Panc1 (cell line): ENCODE results near the gene ABHD4. TPM values are rescaled to one million over a fixed set of nuclear protein-coding genes. Genes with fewer than 3 reads are reported as not detected.

Experiments
- ATAC-seq: fragments of 200-7000 bp; cut with Tn5 transposase; 2 replicates; pipeline ENCODE4 v1.9.1; 2020; ENCODE audit warnings: mild to moderate bottlenecking, moderate library complexity
- Bru-seq: library from RNA; stranded (reverse); fragments of 400-500 nt; gene quantifications from one replicate; lab custom pipeline; 2021; lab: Mats Ljungman, UMichigan
- BruChase-seq, 2 experiments: library from RNA; stranded (reverse); fragments of 400-500 nt; gene quantifications; one replicate each; lab custom pipeline; 2021; lab: Mats Ljungman, UMichigan
- BruUV-seq: library from RNA; stranded (reverse); fragments of 400-500 nt; replicated peaks from 2 replicates; lab custom pipeline; 2021; lab: Mats Ljungman, UMichigan
- CTCF ChIA-PET: fragments of 300-600 bp; sonication (Branson Sonifier 250); formaldehyde crosslinking; loops from one replicate; lab custom pipeline; 2022; ENCODE audit warnings: antibody characterized with exemption; lab: Charles Lee
- POLR2A ChIA-PET: fragments of 300-600 bp; sonication (Branson Sonifier 250); formaldehyde crosslinking; loops from one replicate; lab custom pipeline; 2022; ENCODE audit warnings: antibody characterized with exemption; lab: Charles Lee
- DNase-seq: peaks from one replicate; pipeline ENCODE4 v3.0.0-alpha.2; 2010; ENCODE audit warnings: low read depth, low spot score
- H3K27ac ChIP-seq: 2 replicates; pipeline ENCODE4 v1.5.1; 2011; ENCODE audit warnings: mild to moderate bottlenecking, low read length, inconsistent platforms
- H3K27me3 ChIP-seq: fragments of 200-500 bp; sonication (Bioruptor generic); 2 replicates; pipeline ENCODE4 v1.6.0; 2014; ENCODE audit warnings: low read length, inconsistent platforms; ENCODE audit not compliant: control insufficient read depth, insufficient read depth
- H3K36me3 ChIP-seq: fragments of 200-500 bp; sonication (Bioruptor generic); 2 replicates; pipeline ENCODE4 v1.5.1; 2014; ENCODE audit warnings: inconsistent platforms, mild to moderate bottlenecking, low read length, moderate library complexity; ENCODE audit not compliant: control insufficient read depth, insufficient read depth
- H3K4me1 ChIP-seq: 2 replicates; pipeline ENCODE4 v1.5.1; 2011; ENCODE audit warnings: inconsistent platforms, mild to moderate bottlenecking, low read length, moderate library complexity; ENCODE audit not compliant: control insufficient read depth, insufficient read depth
- H3K4me3 ChIP-seq, 2 experiments: 2 replicates each; pipeline ENCODE4 v1.5.1; 2011 to 2012; ENCODE audit warnings: low read depth in 2 of 2, low read length in 2 of 2, mild to moderate bottlenecking in 2 of 2, inconsistent platforms in 1 of 2, moderate library complexity in 1 of 2
- H3K9me3 ChIP-seq: fragments of 200-500 bp; sonication (Bioruptor generic); 2 replicates; pipeline ENCODE4 v1.5.1; 2014; ENCODE audit warnings: low read depth, mild to moderate bottlenecking, inconsistent platforms, low read length, moderate library complexity; ENCODE audit not compliant: control insufficient read depth, insufficient read depth
- POLR2AphosphoS5 ChIP-seq: IDR thresholded peaks from 2 replicates; pipeline ENCODE4 v1.6.1; 2012; ENCODE audit warnings: mild to moderate bottlenecking, low read depth, low read length, moderate library complexity
- SIN3A ChIP-seq: IDR thresholded peaks from 2 replicates; pipeline ENCODE4 v1.6.1; 2012; ENCODE audit warnings: low read depth, mild to moderate bottlenecking, low read length, moderate library complexity, borderline replicate concordance; ENCODE audit not compliant: insufficient read depth
- TCF7L2 ChIP-seq: IDR thresholded peaks from 2 replicates; pipeline ENCODE4 v1.6.1; 2011; ENCODE audit warnings: mild to moderate bottlenecking, low read depth, low read length, inconsistent platforms
- in situ Hi-C: cut with HindIII; loops from 2 replicates; pipeline ENCODE4 v1.10.0; 2016; ENCODE audit warnings: low sequenced_read_pairs, low pct_unique_long_range_greater_than_20kb
- intact Hi-C: fragments of 100-400 bp; cut with micrococcal nuclease; formaldehyde crosslinking; loops from one replicate; pipeline ENCODE4 v1.10.0; 2022; ENCODE audit not compliant: unreplicated experiment
- long read RNA-seq: library from polyadenylated mRNA; unstranded; transcript quantifications from one replicate; pipeline ENCODE4 v2.0.0, GENCODE V29; 2021; ENCODE audit not compliant: unreplicated experiment
- polyA plus RNA-seq: library from polyadenylated mRNA; unstranded; fragments of >200 nt; gene quantifications from one replicate; pipeline ENCODE4 v1.2.1, GENCODE V29; 2012; ENCODE audit warnings: missing spikeins; ENCODE audit not compliant: insufficient read length
- total RNA-seq: library from RNA; stranded (reverse); gene quantifications from one replicate; pipeline ENCODE4 v1.2.1, GENCODE V29; 2021; ENCODE audit not compliant: unreplicated experiment
- TF ChIP-seq, protein P1 (sequence below): fragments of 450-650 bp; IDR thresholded peaks from 2 replicates; pipeline ENCODE4 v1.5.1; 2017; ENCODE audit warnings: mild to moderate bottlenecking
- TF ChIP-seq, protein P2 (sequence below), 2 experiments: IDR thresholded peaks; 2 replicates each; pipeline ENCODE4 v1.6.1; 2011 to 2012; ENCODE audit warnings: low read depth in 2 of 2, control low read depth in 1 of 2, low read length in 1 of 2, mild to moderate bottlenecking in 1 of 2, moderate library complexity in 1 of 2; ENCODE audit not compliant: insufficient read depth in 1 of 2

ABHD4 gene, protein sequence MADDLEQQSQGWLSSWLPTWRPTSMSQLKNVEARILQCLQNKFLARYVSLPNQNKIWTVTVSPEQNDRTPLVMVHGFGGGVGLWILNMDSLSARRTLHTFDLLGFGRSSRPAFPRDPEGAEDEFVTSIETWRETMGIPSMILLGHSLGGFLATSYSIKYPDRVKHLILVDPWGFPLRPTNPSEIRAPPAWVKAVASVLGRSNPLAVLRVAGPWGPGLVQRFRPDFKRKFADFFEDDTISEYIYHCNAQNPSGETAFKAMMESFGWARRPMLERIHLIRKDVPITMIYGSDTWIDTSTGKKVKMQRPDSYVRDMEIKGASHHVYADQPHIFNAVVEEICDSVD
- 5.1 TPM for total RNA-seq
- polyA plus RNA-seq, result 3.1 TPM
- percentile 46 among the genes with signal in this experiment for Bru-seq, nascent RNA
- percentile 42 among the genes with signal in this experiment for BruChase-seq, experiment 1, labeled RNA remaining after a 2-hour chase
- BruChase-seq, experiment 2, labeled RNA remaining after a 6-hour chase, result percentile 44 among the genes with signal in this experiment
- long read RNA-seq, transcript ABHD4-203 (7 exons, 3,366 nt), result major isoform, 6 of 9 reads
- long read RNA-seq, partial matches to known transcripts, result 1 of 9 reads
- long read RNA-seq, other reads (novel, unspliced or antisense), result 2 of 9 reads

DNA sequence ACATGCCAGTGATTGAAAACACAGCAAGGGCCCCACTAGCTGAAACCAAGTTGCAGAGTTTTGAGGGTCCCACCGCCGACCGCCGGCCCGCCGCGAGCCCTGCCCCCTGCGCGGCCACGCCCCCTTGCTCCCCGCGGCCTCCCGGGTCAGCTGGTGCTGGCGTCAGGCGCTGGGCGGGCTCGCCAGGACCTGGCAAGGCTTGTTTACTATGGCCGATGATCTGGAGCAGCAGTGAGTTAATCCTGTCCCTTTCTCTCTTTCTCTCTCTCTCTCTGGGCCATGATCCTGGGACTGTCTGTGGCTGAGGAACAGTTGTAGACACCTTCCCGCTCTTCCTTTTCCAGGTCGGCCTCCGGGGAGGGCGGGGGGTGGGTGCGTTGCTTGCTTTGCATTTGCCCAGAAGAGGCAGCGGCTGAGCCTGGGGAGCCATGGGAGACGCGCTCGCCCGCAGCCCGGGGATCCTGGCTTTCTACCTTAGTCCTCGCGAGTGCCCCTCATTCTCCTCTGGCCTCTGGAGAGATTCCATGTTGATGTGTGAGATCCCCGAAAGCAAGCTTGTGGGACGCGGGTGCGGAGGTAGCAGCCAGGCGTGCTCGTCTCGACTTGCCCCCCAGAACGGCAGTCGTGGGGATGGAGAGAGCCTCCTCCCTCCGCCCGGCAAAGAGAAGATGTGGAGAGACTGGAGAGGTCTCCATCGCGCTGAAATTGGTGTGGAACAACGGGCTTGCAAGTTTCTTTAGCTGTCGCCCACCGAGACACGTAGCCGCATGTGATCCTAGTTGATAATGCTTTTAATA is at the start of gene ABHD4:
Gene ABHD4 (plus strand): TSS at position 202 of the 797 bp plus-strand sequence. CDS start 7 bp downstream, at position 209.
- BruUV-seq, result TSS peak; percentile 76
- Histone ChIP-seq H3K27ac (peak within 1 kb of the TSS; percentile 48), H3K4me1 (peaks cover 6% of the 10 kb centered on the region; the same call in 1 of the 2 replicates), H3K27me3 (no peaks in the 10 kb centered on the region), H3K36me3 (no peaks in the 10 kb centered on the region; the same call in 1 of the 2 replicates), H3K9me3 (no peaks in the 10 kb centered on the region), H3K4me3 (peak within 1 kb of the TSS; percentile 68 to 80)
- intact Hi-C loops (no loop called here), in situ Hi-C loops (no loop called here)
- TF ChIP-seq POLR2AphosphoS5 (no peak), TCF7L2 (no peak), SIN3A (no peak)
- TF ChIP-seq, protein P1, sequence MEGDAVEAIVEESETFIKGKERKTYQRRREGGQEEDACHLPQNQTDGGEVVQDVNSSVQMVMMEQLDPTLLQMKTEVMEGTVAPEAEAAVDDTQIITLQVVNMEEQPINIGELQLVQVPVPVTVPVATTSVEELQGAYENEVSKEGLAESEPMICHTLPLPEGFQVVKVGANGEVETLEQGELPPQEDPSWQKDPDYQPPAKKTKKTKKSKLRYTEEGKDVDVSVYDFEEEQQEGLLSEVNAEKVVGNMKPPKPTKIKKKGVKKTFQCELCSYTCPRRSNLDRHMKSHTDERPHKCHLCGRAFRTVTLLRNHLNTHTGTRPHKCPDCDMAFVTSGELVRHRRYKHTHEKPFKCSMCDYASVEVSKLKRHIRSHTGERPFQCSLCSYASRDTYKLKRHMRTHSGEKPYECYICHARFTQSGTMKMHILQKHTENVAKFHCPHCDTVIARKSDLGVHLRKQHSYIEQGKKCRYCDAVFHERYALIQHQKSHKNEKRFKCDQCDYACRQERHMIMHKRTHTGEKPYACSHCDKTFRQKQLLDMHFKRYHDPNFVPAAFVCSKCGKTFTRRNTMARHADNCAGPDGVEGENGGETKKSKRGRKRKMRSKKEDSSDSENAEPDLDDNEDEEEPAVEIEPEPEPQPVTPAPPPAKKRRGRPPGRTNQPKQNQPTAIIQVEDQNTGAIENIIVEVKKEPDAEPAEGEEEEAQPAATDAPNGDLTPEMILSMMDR, result no peak
- TF ChIP-seq, protein P2, sequence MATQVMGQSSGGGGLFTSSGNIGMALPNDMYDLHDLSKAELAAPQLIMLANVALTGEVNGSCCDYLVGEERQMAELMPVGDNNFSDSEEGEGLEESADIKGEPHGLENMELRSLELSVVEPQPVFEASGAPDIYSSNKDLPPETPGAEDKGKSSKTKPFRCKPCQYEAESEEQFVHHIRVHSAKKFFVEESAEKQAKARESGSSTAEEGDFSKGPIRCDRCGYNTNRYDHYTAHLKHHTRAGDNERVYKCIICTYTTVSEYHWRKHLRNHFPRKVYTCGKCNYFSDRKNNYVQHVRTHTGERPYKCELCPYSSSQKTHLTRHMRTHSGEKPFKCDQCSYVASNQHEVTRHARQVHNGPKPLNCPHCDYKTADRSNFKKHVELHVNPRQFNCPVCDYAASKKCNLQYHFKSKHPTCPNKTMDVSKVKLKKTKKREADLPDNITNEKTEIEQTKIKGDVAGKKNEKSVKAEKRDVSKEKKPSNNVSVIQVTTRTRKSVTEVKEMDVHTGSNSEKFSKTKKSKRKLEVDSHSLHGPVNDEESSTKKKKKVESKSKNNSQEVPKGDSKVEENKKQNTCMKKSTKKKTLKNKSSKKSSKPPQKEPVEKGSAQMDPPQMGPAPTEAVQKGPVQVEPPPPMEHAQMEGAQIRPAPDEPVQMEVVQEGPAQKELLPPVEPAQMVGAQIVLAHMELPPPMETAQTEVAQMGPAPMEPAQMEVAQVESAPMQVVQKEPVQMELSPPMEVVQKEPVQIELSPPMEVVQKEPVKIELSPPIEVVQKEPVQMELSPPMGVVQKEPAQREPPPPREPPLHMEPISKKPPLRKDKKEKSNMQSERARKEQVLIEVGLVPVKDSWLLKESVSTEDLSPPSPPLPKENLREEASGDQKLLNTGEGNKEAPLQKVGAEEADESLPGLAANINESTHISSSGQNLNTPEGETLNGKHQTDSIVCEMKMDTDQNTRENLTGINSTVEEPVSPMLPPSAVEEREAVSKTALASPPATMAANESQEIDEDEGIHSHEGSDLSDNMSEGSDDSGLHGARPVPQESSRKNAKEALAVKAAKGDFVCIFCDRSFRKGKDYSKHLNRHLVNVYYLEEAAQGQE (IDR thresholded peaks at IDR 0.05; ENCODE audit: insufficient read depth in 1 of 2, low read depth in 2 of 2, low read length in 1 of 2), result no peak
- ChIA-PET POLR2A (interaction anchor here (0.6 to 3.6 kb wide), 2 partner anchors 9 to 957 kb away, joined by 4 to 14 read pairs; partner anchors contain the start of gene DAD1), CTCF (interaction anchor here (0.6 to 1.6 kb wide), 3 partner anchors 28 to 221 kb away, joined by 3 to 6 read pairs (median 3); no protein-coding TSS in a partner anchor)
- ATAC-seq (peak; percentile 97), DNase-seq (no peak)

DNA sequence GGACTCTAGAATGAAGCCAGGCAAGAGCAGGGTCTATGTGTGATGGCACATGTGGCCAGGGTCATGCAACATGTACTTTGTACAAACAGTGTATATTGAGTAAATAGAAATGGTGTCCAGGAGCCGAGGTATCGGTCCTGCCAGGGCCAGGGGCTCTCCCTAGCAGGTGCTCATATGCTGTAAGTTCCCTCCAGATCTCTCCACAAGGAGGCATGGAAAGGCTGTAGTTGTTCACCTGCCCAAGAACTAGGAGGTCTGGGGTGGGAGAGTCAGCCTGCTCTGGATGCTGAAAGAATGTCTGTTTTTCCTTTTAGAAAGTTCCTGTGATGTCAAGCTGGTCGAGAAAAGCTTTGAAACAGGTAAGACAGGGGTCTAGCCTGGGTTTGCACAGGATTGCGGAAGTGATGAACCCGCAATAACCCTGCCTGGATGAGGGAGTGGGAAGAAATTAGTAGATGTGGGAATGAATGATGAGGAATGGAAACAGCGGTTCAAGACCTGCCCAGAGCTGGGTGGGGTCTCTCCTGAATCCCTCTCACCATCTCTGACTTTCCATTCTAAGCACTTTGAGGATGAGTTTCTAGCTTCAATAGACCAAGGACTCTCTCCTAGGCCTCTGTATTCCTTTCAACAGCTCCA is 48.7 kb upstream of the ABHD4 start:
- BruUV-seq, result no TSS peak
- no peaks in the 10 kb centered on the region for H3K9me3 ChIP-seq
- DNase-seq, result no peak
- no peaks in the 10 kb centered on the region for H3K4me1 ChIP-seq
- in situ Hi-C loops (no loop called here), intact Hi-C loops (loop anchor here (5.0 kb wide), 1 partner anchor 157 kb away; no protein-coding TSS in a partner anchor)
- ChIA-PET POLR2A (no interaction called here), CTCF (no interaction called here)
- no peaks in the 10 kb centered on the region for H3K36me3 ChIP-seq
- no peak overlapping the region for H3K4me3 ChIP-seq
- no peak for ATAC-seq
- H3K27ac ChIP-seq, result no peak overlapping the region
- TF ChIP-seq SIN3A (no peak), POLR2AphosphoS5 (no peak), TCF7L2 (no peak)
- TF ChIP-seq, protein P2 (IDR thresholded peaks at IDR 0.05; ENCODE audit: insufficient read depth in 1 of 2, low read depth in 2 of 2, low read length in 1 of 2), result no peak
- TF ChIP-seq, protein P1, result no peak
- no peaks in the 10 kb centered on the region for H3K27me3 ChIP-seq
